ENCODE data around the gene MARK3. TPM values are rescaled to one million over a fixed set of nuclear protein-coding genes. Genes with fewer than 3 reads are reported as not detected.
A peak's percentile ranks its signal among the peaks of the same experiment; 100 is the strongest.

The MARK3 gene
- total RNA-seq, 4 donors from 2014 or later: 61.3 to 98.0 (median 78.8) TPM

DNA sequence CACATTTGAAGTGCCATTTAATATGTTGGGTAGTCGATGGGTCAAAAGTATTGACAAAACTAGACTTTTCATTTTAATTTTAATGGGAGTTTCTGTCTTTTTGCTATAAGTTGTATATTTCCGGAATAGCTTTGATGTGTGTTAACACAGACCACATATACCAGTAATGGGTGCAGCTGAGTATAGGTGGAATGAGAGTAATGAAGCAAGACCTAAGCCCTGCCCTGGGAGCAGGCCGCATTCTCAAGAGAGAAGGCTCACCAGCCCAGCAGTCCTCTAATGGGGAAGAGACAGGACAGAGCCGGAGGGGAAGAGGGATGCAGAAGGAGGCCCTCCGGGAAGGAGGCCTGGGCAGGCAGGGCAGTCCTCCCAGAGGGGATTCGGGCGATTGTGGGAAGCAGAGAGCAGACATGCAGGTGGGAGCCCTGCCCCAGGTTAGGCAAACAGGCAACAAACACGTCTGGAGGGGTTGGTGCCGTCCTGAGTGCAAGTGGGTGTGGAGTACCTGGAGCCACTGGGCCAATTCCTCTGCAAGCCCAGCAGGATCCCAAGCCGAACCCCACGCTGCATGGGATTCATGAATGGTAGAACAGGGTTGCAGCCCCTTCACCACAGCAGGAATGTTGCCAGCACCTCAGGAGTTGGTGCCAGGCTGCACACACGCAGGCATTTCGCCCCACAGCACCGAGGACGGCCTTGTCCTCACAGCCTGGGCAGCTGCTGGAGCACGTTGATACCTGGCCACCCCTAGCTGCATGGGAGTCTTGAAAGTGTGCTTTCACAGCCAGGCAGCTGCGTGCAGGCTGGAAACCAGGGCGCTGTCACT lies 129.6 kb downstream of the MARK3 start:
- H3K4me3 ChIP-seq: no peak overlapping the region
- no peak for DNase-seq
- TF ChIP-seq, protein P1, sequence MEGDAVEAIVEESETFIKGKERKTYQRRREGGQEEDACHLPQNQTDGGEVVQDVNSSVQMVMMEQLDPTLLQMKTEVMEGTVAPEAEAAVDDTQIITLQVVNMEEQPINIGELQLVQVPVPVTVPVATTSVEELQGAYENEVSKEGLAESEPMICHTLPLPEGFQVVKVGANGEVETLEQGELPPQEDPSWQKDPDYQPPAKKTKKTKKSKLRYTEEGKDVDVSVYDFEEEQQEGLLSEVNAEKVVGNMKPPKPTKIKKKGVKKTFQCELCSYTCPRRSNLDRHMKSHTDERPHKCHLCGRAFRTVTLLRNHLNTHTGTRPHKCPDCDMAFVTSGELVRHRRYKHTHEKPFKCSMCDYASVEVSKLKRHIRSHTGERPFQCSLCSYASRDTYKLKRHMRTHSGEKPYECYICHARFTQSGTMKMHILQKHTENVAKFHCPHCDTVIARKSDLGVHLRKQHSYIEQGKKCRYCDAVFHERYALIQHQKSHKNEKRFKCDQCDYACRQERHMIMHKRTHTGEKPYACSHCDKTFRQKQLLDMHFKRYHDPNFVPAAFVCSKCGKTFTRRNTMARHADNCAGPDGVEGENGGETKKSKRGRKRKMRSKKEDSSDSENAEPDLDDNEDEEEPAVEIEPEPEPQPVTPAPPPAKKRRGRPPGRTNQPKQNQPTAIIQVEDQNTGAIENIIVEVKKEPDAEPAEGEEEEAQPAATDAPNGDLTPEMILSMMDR (IDR thresholded peaks at IDR 0.05): no peak
- no peak for TF ChIP-seq POLR2A (IDR thresholded peaks at IDR 0.05)
- TF ChIP-seq EP300 (IDR thresholded peaks at IDR 0.05; ENCODE audit: low read depth): no peak
- TF ChIP-seq POLR2AphosphoS5 (IDR thresholded peaks at IDR 0.05): no peak
- H3K27me3 ChIP-seq: no peaks in the 10 kb centered on the region
- in situ Hi-C loops (cut with MboI; ENCODE audit: low pct_ligation_motif_present in 1 of 4, low pct_unique_long_range_greater_than_20kb in 1 of 4, low sequenced_read_pairs in 3 of 4) (no loop called here), intact Hi-C loops (cut with DNase I; ENCODE audit: low total_unique reads) (no loop called here)
- peaks cover 28 to 40% (median 35%) of the 10 kb centered on the region in 4 donors for H3K4me1 ChIP-seq
- WGBS, 2 donors (ENCODE audit: low coverage in 1 of 2): 82 to 86% methylated on average over 9 to 18 of the region's 18 CpGs
- H3K9me3 ChIP-seq: no peaks in the 10 kb centered on the region
- peaks cover 0 to 2% (median 0%) of the 10 kb centered on the region in 4 donors for H3K36me3 ChIP-seq
- peak overlapping the region in 1 of 4 donors; percentile 76 for H3K27ac ChIP-seq

DNA sequence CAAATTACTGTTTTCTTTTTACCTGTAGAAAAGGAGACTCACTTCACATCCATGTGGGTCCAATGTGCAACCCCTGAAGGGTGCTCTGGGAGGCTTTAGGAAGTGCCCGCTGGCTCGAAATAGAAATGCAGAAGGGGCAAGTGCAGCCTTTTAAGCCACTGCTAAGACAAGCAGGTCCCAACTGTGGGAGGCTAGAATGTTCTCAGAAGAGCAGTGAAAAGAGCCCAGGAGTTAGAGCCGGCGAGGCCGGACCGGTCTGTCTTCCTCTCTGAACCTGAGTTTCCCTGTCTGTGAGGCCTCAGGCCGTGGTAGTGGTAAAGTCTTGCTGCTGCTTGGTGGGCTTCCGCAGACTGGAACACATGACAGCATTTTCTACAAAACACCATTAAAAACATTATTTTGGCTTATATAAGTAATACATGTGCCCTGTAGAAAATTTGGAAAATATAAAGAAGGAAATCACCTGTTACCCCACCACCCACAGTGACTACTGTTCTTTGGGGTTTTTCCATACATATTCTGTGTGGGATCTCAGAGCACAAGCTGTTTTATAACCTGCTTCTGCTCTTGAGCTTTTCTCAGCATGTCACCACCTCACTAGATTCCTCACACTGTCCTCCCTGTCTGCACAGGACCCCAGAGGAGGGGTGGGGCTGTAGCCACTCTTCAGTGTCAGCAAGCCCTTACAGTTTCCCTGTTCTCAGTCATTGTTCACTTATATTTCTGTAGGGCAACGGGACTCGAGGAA lies 131.4 kb downstream of the MARK3 start:
- DNase-seq: no peak
- H3K4me3 ChIP-seq: no peak overlapping the region
- no peaks in the 10 kb centered on the region for H3K9me3 ChIP-seq
- intact Hi-C loops (cut with DNase I; ENCODE audit: low total_unique reads): no loop called here
- TF ChIP-seq, protein P1 (IDR thresholded peaks at IDR 0.05): no peak
- TF ChIP-seq POLR2A (IDR thresholded peaks at IDR 0.05) (no peak), EP300 (IDR thresholded peaks at IDR 0.05; ENCODE audit: low read depth) (no peak)
- H3K4me1 ChIP-seq: peaks cover 36 to 58% (median 45%) of the 10 kb centered on the region in 4 donors
- no peaks in the 10 kb centered on the region for H3K27me3 ChIP-seq
- peaks cover 0 to 4% (median 0%) of the 10 kb centered on the region in 4 donors for H3K36me3 ChIP-seq
- WGBS, 2 donors (ENCODE audit: low coverage in 1 of 2): 72% methylated on average over 10 of the region's 10 CpGs; no CpG with 5 or more reads in 1 of the 2 donors
- in situ Hi-C loops (cut with MboI; ENCODE audit: low pct_ligation_motif_present in 1 of 4, low pct_unique_long_range_greater_than_20kb in 1 of 4, low sequenced_read_pairs in 3 of 4): no loop called here
- no peak overlapping the region for H3K27ac ChIP-seq

DNA sequence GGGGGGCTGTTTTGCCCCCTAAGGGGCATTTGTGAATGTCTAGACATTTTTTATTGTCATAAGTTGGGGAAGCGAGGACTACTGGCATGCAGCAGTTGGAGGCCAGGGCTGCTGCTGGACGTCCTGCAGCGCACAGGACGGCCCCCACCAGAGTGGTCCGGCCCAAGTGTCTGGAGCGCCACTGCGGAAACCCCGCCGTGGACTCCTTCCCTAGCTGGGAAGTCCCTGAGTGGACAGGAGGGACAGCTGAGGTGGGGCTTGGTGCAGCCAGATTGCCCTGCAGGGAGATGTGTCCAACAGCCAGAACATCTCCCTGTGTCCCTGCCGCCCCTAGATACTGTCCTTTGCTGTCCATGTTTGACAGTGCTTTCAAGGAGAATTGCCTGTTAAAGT lies 132.0 kb downstream of the MARK3 start:
- 87% methylated on average over 10 of the region's 10 CpGs; no CpG with 5 or more reads in 1 of the 2 donors for WGBS, 2 donors (ENCODE audit: low coverage in 1 of 2)
- Histone ChIP-seq H3K27ac (peak overlapping the region in 2 of 4 donors; percentile 89 to 93), H3K4me1 (peaks cover 36 to 60% (median 45%) of the 10 kb centered on the region in 4 donors), H3K36me3 (peaks cover 0 to 4% (median 0%) of the 10 kb centered on the region in 4 donors), H3K27me3 (peaks cover 5% of the 10 kb centered on the region), H3K4me3 (no peak overlapping the region), H3K9me3 (no peaks in the 10 kb centered on the region)
- DNase-seq: no peak
- intact Hi-C loops (cut with DNase I; ENCODE audit: low total_unique reads): no loop called here
- in situ Hi-C loops (cut with MboI; ENCODE audit: low pct_ligation_motif_present in 1 of 4, low pct_unique_long_range_greater_than_20kb in 1 of 4, low sequenced_read_pairs in 3 of 4): no loop called here
- TF ChIP-seq POLR2AphosphoS5 (IDR thresholded peaks at IDR 0.05): peak in 1 of 3 donors; percentile 4
- TF ChIP-seq EP300 (IDR thresholded peaks at IDR 0.05; ENCODE audit: low read depth): no peak

DNA sequence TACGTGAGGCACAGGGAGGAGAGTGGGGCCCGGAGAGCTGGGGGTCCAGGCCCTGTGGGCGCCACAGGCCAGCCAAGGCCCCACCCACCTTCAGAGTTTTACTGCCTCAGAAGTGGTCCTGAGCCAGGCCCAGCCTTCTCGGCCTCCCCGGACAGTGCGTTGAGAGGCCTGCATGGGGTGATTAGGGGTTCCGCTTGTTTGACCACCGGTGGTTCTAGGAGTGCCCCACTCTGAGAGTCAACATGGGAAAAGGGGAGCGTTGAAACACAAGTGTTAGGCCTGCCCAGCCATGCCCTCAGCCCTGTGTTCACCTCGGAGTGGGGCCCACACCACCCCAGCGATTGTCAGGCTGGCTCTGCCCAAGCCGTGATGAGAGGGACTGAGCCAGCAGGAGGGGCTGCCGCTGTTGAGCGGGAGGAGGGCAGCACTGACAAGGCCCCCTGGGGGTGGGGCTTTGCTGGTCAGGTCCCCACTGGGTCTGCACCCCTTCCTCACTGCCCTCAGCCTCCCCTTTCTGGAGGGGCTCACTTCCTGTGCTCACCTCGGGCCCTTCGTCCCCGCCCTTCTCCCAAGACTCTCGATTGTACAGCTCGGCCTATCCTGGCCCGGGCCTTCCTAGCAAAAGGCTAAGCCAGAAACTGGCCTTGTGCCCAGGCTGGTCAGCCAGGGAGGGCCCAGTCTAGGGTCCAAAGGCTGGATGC lies 132.7 kb downstream of the MARK3 start:
- peak overlapping the region; percentile 89 to 95 (median 92) for H3K27ac ChIP-seq
- H3K36me3 ChIP-seq: peaks cover 0 to 4% (median 0%) of the 10 kb centered on the region in 4 donors
- TF ChIP-seq POLR2AphosphoS5 (IDR thresholded peaks at IDR 0.05) (no peak), POLR2A (IDR thresholded peaks at IDR 0.05) (peak; percentile 15)
- H3K9me3 ChIP-seq: no peaks in the 10 kb centered on the region
- 45 to 67% methylated on average over 3 to 20 of the region's 20 CpGs for WGBS, 2 donors (ENCODE audit: low coverage in 1 of 2)
- in situ Hi-C loops (cut with MboI; ENCODE audit: low pct_ligation_motif_present in 1 of 4, low pct_unique_long_range_greater_than_20kb in 1 of 4, low sequenced_read_pairs in 3 of 4) (no loop called here), intact Hi-C loops (cut with DNase I; ENCODE audit: low total_unique reads) (loop anchor here (2.0 kb wide), 1 partner anchor 29 kb away; no protein-coding TSS in a partner anchor)
- no peak overlapping the region for H3K4me3 ChIP-seq
- peak; percentile 64 for DNase-seq
- peaks cover 7% of the 10 kb centered on the region for H3K27me3 ChIP-seq
- peaks cover 31 to 55% (median 39%) of the 10 kb centered on the region in 4 donors for H3K4me1 ChIP-seq
